AG10803 (cell line): ENCODE measurements around the gene PACRG.

Experiments used
- DNase-seq: peaks from one replicate; pipeline ENCODE4 v3.0.0; 2010; ENCODE audit warnings: low read depth
- H3K4me3 ChIP-seq: 2 replicates; pipeline ENCODE4 v1.5.1; 2011; ENCODE audit warnings: mild to moderate bottlenecking, low read length, control low read depth
- TF ChIP-seq, protein P1 (sequence below): conservative IDR thresholded peaks from 2 replicates; pipeline ENCODE4 v1.5.1; 2011; ENCODE audit warnings: mild to moderate bottlenecking, low read length, control low read depth, inconsistent platforms

Gene PACRG

DNA sequence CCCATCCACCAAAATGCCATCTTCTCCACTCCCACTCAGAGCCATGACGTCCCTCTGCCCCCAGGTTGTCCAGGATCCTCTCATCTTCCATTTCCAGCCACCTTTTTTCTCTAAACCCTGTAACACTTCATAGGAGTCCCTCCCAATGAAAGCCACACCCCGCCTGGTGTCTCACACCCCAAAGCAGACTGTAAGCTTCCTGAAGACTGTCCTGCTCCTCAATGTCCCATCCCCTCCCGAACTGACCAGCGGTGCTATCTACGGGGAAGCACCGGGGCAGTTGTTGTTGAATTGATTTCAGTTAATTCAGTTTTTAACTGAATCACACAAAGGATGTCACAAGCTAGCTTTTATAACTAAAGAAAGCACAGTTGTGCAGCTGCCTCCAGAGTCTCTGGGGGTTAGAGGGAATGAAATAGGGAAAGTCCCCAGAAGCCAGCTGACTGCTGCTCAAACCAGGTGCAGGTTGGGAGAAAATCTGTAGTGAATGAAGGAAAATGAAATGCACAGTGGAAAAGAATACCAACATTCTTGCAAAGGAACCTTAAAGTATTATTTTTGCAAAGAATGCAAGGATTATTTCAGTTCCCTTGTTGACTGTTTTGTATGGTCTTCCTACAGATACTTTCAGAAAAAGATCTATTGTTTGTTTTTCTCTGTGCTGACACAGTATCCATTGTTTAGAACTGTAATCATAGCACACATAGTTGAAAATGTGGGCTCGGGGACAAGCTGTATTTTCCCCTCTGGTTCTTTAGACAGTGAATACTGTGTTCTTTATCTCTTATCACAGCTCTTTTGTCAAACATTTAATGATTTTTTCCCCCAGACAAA, 464.1 kb downstream of the PACRG start:
- no peak for DNase-seq
- TF ChIP-seq, protein P1, sequence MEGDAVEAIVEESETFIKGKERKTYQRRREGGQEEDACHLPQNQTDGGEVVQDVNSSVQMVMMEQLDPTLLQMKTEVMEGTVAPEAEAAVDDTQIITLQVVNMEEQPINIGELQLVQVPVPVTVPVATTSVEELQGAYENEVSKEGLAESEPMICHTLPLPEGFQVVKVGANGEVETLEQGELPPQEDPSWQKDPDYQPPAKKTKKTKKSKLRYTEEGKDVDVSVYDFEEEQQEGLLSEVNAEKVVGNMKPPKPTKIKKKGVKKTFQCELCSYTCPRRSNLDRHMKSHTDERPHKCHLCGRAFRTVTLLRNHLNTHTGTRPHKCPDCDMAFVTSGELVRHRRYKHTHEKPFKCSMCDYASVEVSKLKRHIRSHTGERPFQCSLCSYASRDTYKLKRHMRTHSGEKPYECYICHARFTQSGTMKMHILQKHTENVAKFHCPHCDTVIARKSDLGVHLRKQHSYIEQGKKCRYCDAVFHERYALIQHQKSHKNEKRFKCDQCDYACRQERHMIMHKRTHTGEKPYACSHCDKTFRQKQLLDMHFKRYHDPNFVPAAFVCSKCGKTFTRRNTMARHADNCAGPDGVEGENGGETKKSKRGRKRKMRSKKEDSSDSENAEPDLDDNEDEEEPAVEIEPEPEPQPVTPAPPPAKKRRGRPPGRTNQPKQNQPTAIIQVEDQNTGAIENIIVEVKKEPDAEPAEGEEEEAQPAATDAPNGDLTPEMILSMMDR = no peak
- H3K4me3 ChIP-seq = no peak overlapping the region

DNA sequence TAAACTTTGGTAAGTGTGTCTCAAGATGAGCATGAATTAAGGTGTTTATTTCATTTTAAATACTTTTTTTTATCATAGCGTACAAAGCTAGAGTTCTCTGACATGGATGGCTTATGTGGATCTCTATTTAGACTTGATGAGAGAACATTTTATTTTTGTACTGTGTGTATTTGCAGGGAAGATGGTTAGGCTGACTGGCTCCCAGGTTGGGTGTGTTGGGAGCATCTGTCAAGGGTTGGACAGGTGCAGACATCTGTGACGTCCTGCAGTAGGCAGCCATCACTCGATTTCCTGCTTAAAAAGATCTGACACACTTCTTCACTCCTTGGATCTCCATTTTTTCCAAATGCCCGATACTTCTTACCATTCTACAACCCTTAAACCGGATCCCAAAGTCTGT, 464.8 kb downstream of the PACRG start:
- TF ChIP-seq, protein P1 = no peak
- DNase-seq = no peak
- no peak overlapping the region for H3K4me3 ChIP-seq

DNA sequence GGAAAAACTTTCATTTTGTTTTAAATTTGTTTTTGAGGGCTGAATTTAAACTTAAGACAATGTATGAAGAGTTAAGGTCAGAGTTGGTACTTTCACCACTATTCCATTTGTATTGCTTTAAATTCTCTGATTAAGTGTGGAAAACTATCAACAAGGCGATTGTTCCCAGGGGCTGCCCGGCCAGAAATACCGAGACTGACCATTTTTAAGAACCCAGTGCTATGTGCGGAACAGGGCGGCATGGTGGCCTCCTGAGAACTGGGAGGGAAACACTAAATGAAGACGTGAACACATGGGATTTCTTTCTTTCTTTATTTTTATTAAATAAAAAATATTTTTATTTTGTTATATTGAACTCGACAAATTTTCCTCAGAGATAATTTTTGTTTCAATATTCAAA, 465.6 kb downstream of the PACRG start:
- TF ChIP-seq, protein P1 = no peak
- no peak for DNase-seq
- H3K4me3 ChIP-seq = no peak overlapping the region

DNA sequence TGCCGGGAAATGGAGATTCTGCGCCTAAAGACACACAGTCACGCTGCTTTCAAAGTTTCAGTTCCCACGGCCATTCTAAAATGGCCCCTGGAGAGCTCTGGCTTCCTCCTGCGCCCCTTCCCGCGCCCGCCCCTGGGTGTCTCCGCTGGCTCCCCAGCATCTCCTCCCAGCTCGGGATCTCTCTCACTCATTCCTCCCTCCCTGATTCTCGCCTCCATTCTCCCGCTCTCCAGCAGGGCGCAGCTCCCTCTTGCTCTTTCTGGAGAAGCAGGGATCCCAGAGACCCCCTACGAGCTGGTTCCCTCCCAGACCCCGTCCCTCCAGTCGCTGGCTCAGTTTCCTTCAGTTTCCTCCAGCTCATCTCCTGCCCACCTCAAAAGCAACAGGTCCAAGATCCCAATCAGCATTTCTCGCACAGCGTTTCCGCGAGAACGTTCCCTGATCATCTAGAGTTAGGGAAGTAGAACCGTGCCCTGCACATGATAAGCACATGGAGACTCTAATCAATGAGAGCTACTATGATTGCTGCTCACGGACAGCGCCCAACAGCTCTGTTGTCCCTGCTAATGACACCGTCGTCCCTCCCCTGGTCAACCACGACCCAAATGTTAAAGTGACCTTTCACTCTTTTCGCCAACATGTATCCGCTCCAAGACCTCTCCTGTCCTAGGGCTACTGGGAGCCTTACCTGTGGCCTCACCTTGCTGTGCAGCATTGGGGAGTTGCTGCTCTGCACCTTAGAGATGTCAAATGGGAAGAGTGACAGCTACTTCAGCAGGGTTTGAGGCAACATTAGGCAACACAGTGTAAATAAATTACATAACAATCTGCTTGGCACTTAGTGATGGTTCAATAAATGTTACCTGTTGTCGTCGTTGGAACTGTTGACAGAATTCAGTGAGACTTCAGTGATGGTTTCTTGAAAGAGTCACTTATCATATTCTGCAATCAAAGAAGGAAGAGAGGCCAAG, 468.2 kb downstream of the PACRG start:
- TF ChIP-seq, protein P1 = no peak
- no peak for DNase-seq
- H3K4me3 ChIP-seq = no peak overlapping the region

DNA sequence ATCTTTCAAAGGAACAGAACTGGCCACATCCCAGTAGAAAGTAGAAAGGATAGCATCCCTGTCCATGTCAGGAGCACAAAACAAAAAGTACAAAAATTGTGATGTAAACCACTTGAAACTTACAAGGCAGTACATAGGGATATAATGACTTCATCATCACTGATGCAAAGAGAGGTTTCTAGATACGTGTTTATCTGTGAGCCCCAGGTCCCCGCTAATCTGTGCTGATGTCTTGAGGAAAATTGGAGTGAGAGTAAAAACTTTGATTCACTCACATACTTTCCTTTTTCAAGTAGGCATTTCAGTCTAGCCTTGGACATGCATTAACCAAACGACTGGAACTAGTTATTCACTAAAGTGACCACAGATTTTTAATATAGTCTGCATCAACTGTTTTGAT, 470.1 kb downstream of the PACRG start:
- TF ChIP-seq, protein P1 = no peak
- DNase-seq = no peak
- no peak overlapping the region for H3K4me3 ChIP-seq

DNA sequence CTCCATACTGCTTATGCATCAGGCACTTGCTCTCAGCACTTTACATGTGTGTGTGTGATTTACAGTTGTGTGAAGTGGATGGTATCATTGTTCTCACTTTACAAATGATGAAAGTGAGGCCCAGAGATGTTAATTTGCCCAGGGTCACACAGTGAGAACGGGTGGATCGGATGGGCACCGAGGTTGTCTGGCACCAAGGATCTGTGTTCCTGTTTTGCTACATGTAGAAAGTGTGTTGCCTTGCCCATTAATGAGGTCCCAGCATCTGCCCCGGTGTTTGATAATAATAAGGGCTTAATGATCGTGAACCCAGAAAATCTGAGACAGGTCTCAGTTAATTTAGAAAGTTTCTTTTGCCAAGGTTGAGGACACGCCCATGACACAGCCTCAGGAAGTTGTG, 470.6 kb downstream of the PACRG start:
- TF ChIP-seq, protein P1 = no peak
- no peak for DNase-seq

More for the DNA sequence above, 470.6 kb downstream of the PACRG start:
- H3K4me3 ChIP-seq = no peak overlapping the region
